ENCODE results near the gene LMTK2.

- TF ChIP-seq CTCF (IDR thresholded peaks at IDR 0.05) (no peak), POLR2A (IDR thresholded peaks at IDR 0.05) (no peak), EP300 (IDR thresholded peaks at IDR 0.05) (no peak)
These were observed 92.5 kb downstream of the LMTK2 start for GRCh38 chr7:98199131-98199530.
